GM04504 (cell line): Measurements from ENCODE around the gene DIP2B.

ENCODE experiments used
- DNase-seq: peaks from one replicate; pipeline ENCODE4 v3.0.0-alpha.2; 2012; ENCODE audit warnings: low read depth

The DIP2B gene

DNA sequence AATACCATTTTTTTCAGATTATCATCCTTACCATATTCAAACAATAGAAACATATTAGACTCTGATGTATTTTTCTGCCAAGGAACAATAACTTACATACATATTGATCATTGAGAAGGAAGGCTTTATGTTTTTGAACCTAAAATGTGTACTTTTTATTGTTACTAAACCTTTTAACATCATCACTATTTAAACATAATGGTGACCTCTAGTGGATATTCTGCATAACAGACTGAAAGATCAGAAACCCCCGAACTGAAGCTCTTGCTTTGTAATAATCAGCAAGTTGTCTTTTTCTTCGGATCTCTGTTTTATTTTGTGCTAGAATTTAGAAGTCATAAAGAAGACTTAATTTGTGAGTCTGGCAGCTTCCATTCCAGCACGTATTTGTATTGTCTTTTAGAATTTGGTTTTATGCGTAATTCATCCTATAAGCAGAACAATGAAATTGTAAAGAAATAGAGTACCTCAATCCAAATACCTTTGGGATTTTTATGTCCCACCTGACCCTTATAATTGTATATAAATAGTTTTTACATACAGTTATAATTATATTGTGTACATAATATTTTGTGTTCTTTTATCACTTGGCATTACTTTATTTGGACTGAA lies 133.2 kb downstream of the DIP2B start:
- DNase-seq, result peak; percentile 31

DNA sequence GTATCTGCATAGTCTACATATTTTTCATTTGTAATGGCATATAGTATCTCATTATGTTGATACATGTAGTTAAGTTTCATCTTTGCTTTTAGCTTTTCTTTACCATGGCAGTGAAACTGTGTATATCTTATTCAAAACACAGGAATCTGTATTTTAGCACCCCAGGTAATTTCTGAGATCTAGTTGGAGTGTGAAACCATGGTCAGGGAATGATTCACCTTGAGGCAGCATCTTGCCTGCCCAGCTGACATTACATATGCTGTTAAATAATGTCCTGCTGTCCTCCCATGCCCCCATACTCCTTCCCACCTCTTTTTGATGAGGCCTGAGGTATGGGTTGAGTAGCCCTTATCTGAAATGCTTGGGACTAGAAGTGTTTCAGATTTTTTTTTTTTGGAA lies 133.7 kb downstream of the DIP2B start:
- no peak for DNase-seq

DNA sequence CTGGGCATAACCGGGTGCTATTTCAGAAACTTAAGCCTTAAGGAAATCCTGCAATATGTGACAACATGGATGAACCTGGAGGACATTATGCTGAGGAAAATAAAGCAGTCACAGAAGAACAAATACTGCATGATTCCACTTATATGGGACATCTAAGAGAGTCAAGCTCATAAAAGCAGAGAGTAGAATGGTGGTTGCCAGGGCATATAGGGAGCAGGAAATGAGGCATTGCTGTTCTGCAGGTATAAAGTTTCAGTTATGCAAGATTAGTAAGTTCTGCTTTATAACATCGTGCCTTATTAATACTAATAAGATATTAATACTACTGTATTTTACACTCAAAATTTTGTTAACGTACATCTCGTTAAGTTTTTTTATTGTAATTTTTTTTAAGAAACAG lies 134.9 kb downstream of the DIP2B start:
- no peak for DNase-seq

DNA sequence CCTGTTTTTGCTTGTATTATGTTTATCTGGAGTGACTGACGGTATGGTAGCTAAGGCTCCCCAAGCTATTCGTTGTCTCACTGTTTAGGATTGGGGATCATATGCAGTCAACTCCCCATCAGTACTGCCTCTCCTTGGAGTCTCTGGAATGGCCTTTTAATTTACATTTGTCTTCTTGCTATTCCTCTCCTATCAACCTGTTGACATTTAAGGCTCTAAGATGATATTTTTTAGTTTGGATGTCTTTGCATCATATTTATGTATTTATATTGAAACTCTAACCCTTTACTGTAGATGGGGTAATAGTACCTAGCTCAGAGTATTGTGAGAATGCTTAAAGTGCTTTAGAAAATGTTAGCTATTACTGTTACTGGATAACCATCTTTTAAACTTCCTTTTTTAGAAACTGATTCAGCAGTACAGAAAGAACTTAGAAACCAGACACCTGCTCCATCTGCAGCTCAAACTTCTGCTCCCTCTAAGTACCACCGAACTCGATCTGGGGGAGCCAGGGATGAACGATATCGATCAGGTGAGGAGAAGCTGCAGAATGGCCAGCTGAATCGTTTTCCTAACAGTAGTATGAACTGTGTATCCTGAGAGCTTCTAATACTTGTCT lies 135.6 kb downstream of the DIP2B start:
- no peak for DNase-seq

DNA sequence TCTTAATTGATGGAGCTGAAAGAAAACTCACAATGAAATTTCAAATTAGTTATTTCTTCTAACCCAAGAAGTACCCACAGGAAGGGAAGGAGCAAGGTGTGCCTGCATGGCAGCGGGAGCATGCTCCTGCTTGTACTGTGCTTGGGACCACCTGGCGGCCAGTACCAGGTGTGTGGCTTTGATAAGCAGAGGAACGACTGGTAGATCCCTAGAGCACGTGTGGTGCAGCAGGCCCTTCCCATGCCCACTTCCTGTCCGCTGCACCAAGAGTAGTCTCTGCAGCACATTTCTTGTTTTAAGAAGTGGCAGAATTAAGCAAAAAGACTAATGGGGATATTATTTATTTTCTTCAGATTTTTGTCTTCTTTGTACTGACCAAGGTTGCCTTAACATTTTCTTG lies 136.8 kb downstream of the DIP2B start:
- DNase-seq, result no peak

DNA sequence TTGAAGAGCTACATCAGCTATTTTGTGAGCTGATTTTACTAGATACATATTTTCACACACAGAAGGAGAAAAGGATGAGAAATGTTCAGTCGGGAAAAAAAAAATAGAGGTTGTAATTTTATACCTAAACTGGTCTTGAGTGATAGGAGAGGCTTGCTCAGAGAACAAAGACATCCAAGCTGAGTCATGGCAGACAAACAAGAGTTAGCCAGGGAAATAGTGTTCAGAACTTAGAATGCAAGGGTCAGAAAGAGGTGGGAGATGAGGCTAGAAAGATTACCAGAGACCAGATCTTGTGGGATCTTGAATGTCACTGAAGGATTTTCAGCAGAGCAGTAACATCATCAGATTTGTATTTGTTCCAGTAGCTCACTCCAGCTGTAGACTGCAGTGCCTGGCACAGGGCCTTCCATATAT lies 137.3 kb downstream of the DIP2B start:
- no peak for DNase-seq

DNA sequence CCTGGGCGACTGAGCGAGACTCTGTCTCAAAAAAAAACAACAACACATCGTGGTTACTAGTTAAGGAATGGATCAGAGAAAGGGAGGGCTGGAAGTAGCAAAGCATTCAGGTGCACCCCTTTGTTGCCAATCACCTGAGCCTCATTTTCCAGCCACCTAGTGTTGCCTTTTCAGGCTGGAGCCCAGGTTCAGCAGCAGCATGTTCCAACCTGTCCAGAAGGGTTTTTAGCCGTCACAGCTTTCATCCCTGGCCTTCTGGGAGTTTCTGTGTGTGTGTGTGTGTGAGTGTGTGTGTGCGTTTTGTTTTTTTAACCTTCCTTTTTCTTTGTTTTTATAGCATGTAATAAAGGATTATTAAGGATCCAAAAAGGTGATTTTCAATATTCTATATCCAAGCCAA lies 138.0 kb downstream of the DIP2B start:
- DNase-seq, result no peak

DNA sequence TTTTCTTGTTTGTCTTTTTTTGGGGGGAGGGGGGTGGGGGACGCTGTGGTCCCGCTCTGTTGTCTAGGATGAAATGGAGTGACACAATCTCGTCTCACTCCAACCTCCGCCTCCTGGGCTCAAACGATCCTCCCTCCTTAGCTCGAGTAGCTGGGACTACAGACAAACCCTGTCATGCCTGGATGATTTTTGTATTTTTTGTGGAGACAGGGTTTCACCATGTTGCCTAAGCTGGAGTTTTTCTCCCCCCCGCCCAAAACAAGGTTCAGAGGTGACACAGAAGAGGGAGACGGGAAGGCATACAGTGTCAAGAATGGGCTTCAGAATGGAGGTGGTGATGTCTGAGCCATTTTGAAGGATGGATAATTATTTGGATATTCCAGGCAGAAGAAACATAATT lies 142.2 kb downstream of the DIP2B start:
- no peak for DNase-seq

DNA sequence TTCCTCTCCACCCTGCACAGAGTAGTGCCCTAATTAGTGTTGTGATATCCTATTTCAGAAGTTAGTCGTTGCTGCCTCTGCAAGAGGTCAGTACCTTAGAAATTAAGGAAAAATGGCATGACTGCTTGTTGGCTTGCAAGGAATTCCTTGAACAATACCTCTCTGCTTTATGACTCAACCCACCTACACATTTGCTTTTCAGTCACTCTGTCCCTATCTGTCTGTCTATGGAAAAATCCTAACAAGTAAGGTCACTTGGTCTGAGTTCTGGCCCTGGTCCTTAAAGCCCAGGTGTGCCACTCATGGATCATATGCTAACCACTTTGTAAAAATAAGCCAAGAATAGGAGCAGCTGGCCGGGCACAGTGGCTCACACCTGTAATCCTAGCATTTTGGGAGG lies 142.7 kb downstream of the DIP2B start:
- DNase-seq, result no peak

DNA sequence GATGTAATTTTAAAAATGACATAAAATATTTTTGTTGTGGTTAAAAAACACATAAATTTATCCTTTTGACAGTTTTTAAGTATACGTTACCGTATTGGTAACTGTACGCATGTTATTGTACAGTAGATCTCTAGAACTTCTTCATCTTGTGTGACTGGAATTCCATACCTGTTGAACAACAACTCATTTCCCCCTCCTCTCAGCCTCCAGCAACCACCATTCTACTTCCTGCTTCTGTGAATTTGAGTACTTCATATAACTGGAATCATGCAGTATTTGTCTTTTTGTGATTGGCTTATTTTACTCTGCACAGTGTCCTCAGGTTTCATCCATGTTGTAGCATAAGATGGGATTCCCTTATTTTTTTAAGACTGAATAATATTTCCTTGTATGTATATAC lies 145.5 kb downstream of the DIP2B start:
- DNase-seq, result no peak

DNA sequence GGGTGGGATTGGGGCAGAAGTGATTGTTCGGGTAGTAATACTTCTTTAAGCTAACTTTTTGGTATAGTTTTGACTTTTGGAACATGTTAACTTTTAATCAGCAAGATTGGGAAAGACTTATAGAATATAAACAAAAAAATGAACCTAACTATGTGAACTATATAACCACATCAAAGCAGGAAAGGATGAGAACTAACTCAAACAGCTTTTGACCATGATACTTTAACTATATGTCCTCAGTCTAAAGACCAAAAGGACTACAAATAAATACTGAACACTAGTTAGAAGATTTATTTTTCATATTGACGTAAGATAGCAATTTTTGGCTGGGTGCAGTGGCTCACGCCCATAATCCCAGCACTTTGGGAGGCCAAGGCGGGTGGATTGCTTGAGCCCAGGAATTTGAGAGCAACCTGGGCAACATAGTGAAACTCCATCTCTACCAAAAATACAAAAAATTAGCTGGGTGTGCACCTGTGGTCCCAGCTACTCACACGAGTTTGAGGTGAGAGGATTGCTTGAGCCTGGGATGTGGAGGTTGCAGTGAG lies 150.7 kb downstream of the DIP2B start:
- no peak for DNase-seq

DNA sequence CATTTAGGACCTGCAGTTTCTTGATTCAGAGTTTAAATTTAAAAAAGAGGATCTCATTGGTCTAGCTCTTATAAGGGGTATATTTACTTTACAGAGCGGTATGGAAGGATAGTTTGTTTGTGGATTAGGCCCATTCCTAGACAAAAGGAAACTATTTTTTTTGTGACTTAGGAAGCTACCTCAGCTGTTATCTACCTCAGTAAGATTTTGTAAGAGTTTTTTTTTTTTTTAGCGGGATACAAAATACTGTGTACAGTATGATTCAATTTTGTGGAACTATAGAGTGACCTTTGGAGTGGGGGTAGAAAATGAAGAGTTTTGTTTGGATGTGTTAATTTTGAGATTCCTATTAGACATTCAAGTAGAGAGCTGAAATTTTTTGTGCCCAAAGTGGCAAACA lies 154.5 kb downstream of the DIP2B start:
- DNase-seq, result no peak

DNA sequence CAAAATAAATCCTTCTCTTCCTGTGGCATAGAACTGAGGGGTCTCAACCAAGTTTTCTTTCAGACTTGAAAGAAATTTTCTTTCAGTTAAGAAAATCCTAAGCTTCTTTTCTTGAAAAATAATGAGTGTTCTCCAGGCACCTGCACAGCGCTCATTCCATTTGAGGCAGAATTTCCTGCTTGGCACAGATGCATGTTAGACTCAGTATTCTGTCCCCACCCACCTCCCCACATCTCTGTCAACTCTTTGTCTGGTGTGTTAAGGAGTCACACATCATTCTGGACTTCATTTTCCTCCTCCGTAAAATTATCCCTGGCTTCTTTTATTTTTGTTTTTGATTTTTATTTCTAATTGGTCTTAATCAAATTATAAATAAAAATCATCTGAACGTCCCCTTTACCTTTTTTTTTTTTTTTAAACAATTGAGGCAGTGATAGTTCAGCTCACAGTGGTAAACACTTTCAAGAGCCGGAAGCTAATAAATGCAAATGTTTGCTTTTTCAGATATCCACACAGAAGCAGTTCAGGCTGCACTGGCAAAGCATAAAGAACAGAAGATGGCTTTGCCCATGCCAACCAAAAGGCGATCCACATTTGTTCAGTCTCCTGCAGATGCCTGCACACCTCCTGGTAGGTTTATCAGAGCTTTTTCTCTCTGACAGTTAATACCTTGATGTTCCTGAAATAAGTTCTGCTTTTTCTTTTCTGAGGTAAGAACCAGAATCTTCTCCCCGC lies 155.1 kb downstream of the DIP2B start:
- DNase-seq, result no peak

DNA sequence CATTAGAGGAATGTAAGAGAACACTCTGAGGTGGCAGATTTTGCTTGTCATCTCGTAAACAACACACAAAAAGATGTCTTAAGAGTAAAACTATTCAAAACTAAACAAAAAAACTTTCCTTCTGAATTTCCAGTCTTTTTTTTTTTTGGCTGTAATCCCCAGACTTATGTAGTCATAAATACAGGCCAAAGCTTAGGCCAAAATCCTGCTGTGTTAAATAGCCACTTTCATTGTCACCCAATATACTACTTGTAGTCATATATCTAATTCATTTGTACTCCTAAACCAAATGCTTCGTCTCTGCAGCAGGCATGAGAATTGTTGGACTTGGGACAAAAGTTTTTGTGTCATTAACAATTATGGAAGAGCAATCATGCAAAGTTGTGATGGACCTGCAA lies 155.6 kb downstream of the DIP2B start:
- DNase-seq, result no peak

DNA sequence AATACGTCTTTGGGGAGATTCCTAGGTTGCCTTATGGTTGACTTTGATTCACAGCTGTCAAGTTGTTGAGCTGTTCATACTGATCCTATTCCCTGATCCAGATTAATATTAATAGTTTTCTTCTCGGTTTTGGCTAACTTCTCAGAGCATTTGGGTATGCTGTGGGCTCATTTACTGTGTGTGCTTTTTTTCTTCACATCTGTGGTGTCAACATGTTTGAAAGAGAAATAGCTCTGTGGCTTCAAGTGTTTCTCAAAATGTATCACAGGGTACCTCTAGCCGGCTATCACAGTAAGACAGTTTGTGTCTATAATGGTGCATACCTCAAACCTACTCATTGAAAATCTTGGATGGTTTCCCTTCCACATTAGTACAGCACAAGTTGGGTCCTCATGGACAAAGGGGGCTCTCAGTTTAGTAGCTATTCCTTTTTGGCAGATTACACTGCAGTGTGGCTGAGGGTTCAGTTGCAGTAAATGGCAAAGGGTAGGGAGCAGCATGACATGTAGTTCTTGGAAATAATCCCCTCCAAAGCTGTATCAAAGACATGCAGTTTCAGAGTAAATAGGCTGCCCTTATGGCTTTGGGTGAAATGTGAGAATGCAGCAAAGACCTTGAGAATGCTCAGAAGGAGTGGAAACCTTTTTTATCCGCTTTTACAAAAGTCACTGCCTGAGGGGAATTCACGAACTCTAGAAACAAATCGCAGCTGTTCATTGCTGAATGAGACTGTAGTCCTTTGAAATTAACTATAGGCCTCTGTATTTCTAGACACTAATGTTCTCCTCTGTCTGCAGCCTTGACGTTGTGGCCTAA lies 156.7 kb downstream of the DIP2B start:
- DNase-seq, result no peak

DNA sequence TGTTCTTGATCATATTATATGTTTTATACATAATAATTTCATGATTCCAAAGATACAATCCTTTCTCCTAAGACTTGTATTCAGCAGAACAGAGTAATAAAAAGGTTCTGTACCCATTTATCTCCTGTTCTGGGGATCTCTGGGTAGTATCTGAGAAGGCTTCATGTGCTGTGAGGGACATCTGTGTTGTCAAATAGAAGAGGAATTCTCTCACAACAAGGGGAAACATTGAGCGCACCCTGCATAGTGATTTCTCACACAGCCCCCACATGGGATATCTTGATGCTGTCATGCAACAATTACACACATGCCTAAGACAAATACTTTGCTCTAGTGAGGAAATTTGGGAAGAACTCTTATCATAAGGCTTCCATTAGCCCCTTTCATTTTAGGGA lies 157.3 kb downstream of the DIP2B start:
- DNase-seq, result no peak

DNA sequence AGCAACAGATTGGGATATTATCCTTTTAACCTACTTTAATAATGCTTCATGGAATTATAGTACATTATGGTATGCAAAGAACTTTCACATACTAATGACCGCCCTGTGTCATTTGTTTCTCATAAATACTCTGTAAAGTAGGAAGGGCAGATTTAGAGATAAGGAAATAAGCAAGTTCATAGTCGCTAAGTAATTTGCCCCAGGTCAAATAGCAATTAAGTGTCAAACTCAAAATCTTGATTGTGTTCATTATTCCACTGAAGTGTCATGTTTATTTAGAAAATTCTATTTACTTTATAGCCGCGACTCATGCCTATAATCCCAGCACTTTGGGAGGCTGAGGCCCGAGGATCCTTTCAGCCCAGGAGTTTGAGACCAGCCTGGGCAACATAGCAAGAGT lies 160.4 kb downstream of the DIP2B start:
- no peak for DNase-seq

DNA sequence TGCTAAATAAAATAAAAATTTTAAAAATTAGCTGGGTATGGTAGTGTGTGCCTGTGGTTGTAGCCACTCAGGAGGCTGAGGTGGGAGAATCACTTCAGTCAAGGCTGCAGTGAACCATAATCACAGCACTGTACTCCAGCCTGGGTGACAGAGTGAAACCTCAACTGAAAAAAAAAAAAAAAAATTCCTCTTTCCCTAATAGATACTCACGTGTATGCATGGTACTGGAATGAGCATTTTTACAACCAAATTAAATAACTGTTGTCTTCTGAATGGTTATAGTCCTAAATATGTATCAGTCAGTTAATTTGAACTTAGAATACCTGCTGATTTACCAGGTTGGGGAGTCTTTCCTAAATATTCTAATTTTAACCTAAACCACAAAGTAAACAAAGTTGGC lies 160.8 kb downstream of the DIP2B start:
- DNase-seq, result no peak

DNA sequence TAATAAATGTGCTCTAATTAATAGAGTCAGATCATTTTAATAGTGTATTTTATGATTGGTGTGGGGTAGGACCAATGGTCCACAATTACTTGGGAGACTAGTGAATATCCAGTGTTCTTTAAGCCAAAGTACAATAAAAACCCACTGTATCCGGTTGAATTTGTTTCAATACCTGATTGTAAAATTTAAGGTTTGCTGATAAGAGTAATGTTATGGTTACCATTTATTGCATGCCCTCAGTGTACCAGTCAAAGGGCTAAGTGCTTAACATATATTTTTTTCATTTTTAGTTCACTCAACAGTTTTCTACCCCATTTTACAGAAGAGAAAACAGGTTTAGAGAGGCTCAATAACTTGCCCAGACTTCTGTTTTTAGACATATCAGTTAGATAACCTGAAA lies 161.2 kb downstream of the DIP2B start:
- DNase-seq, result no peak

DNA sequence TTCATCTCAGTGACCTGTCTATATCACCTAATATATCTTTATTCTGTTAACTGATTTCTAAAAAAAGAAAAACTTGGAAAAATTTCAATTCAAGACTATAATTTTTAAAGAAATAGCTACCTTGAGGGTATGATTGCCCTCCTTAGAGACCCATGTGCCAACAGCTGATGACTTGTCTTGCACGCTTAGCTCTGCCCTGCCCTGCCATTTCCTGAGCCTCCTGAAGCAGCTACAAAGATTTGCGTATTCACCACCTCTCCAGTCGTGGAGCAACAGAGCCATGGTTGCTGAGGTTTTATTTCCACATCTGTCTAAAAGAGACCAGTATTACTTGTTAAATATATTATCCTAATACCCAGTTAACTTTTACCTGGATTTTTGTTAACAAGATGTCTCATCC lies 167.4 kb downstream of the DIP2B start:
- no peak for DNase-seq

DNA sequence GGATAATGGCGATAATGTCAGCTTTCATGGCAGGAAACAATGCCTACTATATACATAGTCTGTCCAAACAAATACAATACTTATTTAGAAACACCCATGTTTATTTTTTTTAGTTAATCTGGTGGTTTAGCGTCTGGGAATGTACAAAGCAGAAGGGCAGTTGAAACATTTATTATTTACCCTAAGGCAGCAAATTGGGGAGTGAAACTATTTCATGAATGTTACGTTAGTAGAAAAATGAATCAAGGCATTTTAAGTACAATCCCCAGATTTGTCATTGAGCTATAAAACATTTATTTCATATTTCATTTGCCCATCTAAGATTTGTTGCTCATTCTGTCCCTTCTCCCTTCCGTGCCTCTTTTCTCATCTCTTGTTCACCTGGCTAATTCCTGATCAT lies 172.0 kb downstream of the DIP2B start:
- no peak for DNase-seq

DNA sequence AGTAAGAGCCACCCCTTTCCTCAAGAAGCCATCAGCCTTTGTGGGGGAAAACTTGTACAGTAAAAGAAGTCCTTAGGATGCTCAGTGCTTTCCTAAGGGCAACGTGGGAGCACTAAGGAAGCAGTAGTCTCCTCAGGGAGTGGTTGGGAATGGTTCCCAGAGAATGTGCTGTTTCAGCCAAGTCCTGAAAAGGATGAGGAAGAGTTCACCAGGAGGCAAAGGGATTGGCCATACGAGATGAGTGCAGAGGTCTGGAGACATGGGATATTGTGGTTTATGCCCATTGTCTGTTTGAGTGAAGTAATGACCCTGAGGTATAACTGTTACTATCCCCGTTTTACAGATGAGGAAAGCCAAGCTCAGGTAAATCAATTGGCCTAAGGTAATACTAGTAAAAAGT lies 173.1 kb downstream of the DIP2B start:
- DNase-seq, result peak; percentile 11
